HEK293 (cell line): Measurements from ENCODE around the gene MYOF.
"Not testable (repeated sequence)": the region's sequence is repeated elsewhere in the genome, so short reads cannot be mapped to it uniquely, and the experiment has no call there.

ENCODE experiments used
- CTCF ChIA-PET: fragments of 350-600 bp; formaldehyde crosslinking; extraction: SDS; loops from one replicate; lab custom pipeline; 2021; ENCODE audit warnings: antibody characterized with exemption; lab: Yijun Ruan, JAX
- POLR2A ChIA-PET: fragments of 300-600 bp; formaldehyde crosslinking; extraction: SDS; loops from one replicate; lab custom pipeline; 2020; ENCODE audit warnings: antibody characterized with exemption, inconsistent platforms; lab: Yijun Ruan, JAX
- H3K27ac ChIP-seq: fragments of 200-500 bp; sonication (Bioruptor generic); 2 replicates; pipeline ENCODE4 v1.5.1; 2014; ENCODE audit warnings: low read depth, low read length, control low read depth, inconsistent platforms; ENCODE audit errors: extremely low read depth
- H3K36me3 ChIP-seq, 2 experiments: fragments of 200-500 bp in 1 of 2; sonication (Bioruptor generic) in 1 of 2; 1 replicate in 1 of 2; 2 replicates in 1 of 2; pipeline ENCODE4 v1.5.1; 2014 to 2017; ENCODE audit warnings: inconsistent platforms in 2 of 2, low read length in 2 of 2; ENCODE audit not compliant: control insufficient read depth in 2 of 2, insufficient read depth in 1 of 2
- H3K4me1 ChIP-seq: fragments of 200-500 bp; sonication (Bioruptor generic); 2 replicates; pipeline ENCODE4 v1.5.1; 2014; ENCODE audit warnings: mild to moderate bottlenecking, low read length, inconsistent platforms; ENCODE audit not compliant: control insufficient read depth, insufficient read depth
- H3K4me3 ChIP-seq: 2 replicates; pipeline ENCODE4 v1.5.1; 2011; ENCODE audit warnings: low read depth, mild to moderate bottlenecking, control low read depth, low read length, moderate library complexity
- H3K9me3 ChIP-seq: fragments of 200-500 bp; sonication (Bioruptor generic); 2 replicates; pipeline ENCODE4 v1.5.1; 2014; ENCODE audit warnings: low read depth, low read length, inconsistent platforms; ENCODE audit not compliant: control insufficient read depth, insufficient read depth
- BCL11B ChIP-seq: fragments of 450-650 bp; formaldehyde crosslinking; IDR thresholded peaks from 2 replicates; pipeline ENCODE4 v1.5.1; 2016; ENCODE audit warnings: low read depth, missing biosample characterization, missing genetic modification characterization
- FEZF1 ChIP-seq: fragments of 450-650 bp; formaldehyde crosslinking; IDR thresholded peaks from 2 replicates; pipeline ENCODE4 v1.5.1; 2016; ENCODE audit warnings: missing biosample characterization, missing genetic modification characterization
- GLI4 ChIP-seq: fragments of 450-650 bp; formaldehyde crosslinking; IDR thresholded peaks from 2 replicates; pipeline ENCODE4 v1.5.1; 2016; ENCODE audit warnings: missing biosample characterization, missing genetic modification characterization
- GLIS2 ChIP-seq: fragments of 450-650 bp; formaldehyde crosslinking; IDR thresholded peaks from 2 replicates; pipeline ENCODE4 v1.5.1; 2016; ENCODE audit warnings: missing biosample characterization, missing genetic modification characterization
- ZBTB21 ChIP-seq: fragments of 450-650 bp; formaldehyde crosslinking; IDR thresholded peaks from 2 replicates; pipeline ENCODE4 v1.5.1; 2017; ENCODE audit warnings: missing biosample characterization, missing genetic modification characterization
- ZBTB49 ChIP-seq: fragments of 450-650 bp; formaldehyde crosslinking; IDR thresholded peaks from 2 replicates; pipeline ENCODE4 v1.5.1; 2016; ENCODE audit warnings: missing biosample characterization, missing genetic modification characterization, low read depth
- ZFP41 ChIP-seq: fragments of 450-650 bp; formaldehyde crosslinking; IDR thresholded peaks from 2 replicates; pipeline ENCODE4 v1.5.1; 2016; ENCODE audit warnings: missing biosample characterization, missing genetic modification characterization, borderline replicate concordance
- ZNF133 ChIP-seq: fragments of 450-650 bp; formaldehyde crosslinking; IDR thresholded peaks from 2 replicates; pipeline ENCODE4 v1.5.1; 2016; ENCODE audit warnings: missing biosample characterization, missing genetic modification characterization
- ZNF175 ChIP-seq: fragments of 450-650 bp; formaldehyde crosslinking; IDR thresholded peaks from 2 replicates; pipeline ENCODE4 v1.5.1; 2016; ENCODE audit warnings: missing biosample characterization, missing genetic modification characterization
- ZNF214 ChIP-seq: fragments of 450-650 bp; formaldehyde crosslinking; IDR thresholded peaks from 2 replicates; pipeline ENCODE4 v1.5.1; 2017; ENCODE audit warnings: missing biosample characterization, mild to moderate bottlenecking, missing genetic modification characterization, borderline replicate concordance
- ZNF274 ChIP-seq, 2 experiments: fragments of 200-500 bp in 1 of 2; fragments of 450-650 bp in 1 of 2; sonication (Bioruptor generic) in 1 of 2; formaldehyde crosslinking in 1 of 2; IDR thresholded peaks; 2 replicates each; pipeline versions ENCODE4 v1.5.1 to v1.6.1; 2014 to 2016; ENCODE audit warnings: borderline replicate concordance in 1 of 2, inconsistent platforms in 1 of 2, low read length in 1 of 2, missing biosample characterization in 1 of 2, missing genetic modification characterization in 1 of 2
- ZNF423 ChIP-seq: fragments of 450-650 bp; formaldehyde crosslinking; IDR thresholded peaks from 2 replicates; pipeline ENCODE4 v1.5.1; 2016; ENCODE audit warnings: missing biosample characterization, missing genetic modification characterization
- ZNF426 ChIP-seq: fragments of 450-650 bp; formaldehyde crosslinking; IDR thresholded peaks from 2 replicates; pipeline ENCODE4 v1.5.1; 2017; ENCODE audit warnings: missing biosample characterization, missing genetic modification characterization, mild to moderate bottlenecking, inconsistent platforms, moderate library complexity
- ZNF488 ChIP-seq: fragments of 450-650 bp; formaldehyde crosslinking; IDR thresholded peaks from 2 replicates; pipeline ENCODE4 v1.5.1; 2016; ENCODE audit warnings: missing biosample characterization, missing genetic modification characterization
- ZNF501 ChIP-seq: fragments of 450-650 bp; formaldehyde crosslinking; IDR thresholded peaks from 2 replicates; pipeline ENCODE4 v1.5.1; 2016; ENCODE audit warnings: missing biosample characterization, missing genetic modification characterization
- ZNF555 ChIP-seq: fragments of 450-650 bp; formaldehyde crosslinking; conservative IDR thresholded peaks from 2 replicates; pipeline ENCODE4 v1.5.1; 2017; ENCODE audit warnings: missing biosample characterization, mild to moderate bottlenecking, missing genetic modification characterization, inconsistent platforms
- ZNF580 ChIP-seq: fragments of 450-650 bp; formaldehyde crosslinking; IDR thresholded peaks from 2 replicates; pipeline ENCODE4 v1.5.1; 2016; ENCODE audit warnings: missing biosample characterization, missing genetic modification characterization
- ZNF664 ChIP-seq: fragments of 450-650 bp; formaldehyde crosslinking; IDR thresholded peaks from 2 replicates; pipeline ENCODE4 v1.5.1; 2016; ENCODE audit warnings: missing biosample characterization, missing genetic modification characterization
- ZNF785 ChIP-seq: fragments of 450-650 bp; formaldehyde crosslinking; IDR thresholded peaks from 2 replicates; pipeline ENCODE4 v1.5.1; 2016; ENCODE audit warnings: missing biosample characterization, missing genetic modification characterization
- ZNF837 ChIP-seq: fragments of 450-650 bp; formaldehyde crosslinking; IDR thresholded peaks from 2 replicates; pipeline ENCODE4 v1.5.1; 2016; ENCODE audit warnings: missing biosample characterization, missing genetic modification characterization
- TF ChIP-seq, protein P1 (sequence below): fragments of 450-650 bp; formaldehyde crosslinking; IDR thresholded peaks from 2 replicates; pipeline ENCODE4 v1.5.1; 2016; ENCODE audit warnings: missing biosample characterization, missing genetic modification characterization
- TF ChIP-seq, protein P2 (sequence below): fragments of 450-650 bp; formaldehyde crosslinking; IDR thresholded peaks from 2 replicates; pipeline ENCODE4 v1.5.1; 2016; ENCODE audit warnings: missing biosample characterization, missing genetic modification characterization
- TF ChIP-seq, protein P3 (sequence below): fragments of 450-650 bp; formaldehyde crosslinking; IDR thresholded peaks from 2 replicates; pipeline ENCODE4; 2016; ENCODE audit warnings: missing biosample characterization, missing genetic modification characterization

The MYOF gene

DNA sequence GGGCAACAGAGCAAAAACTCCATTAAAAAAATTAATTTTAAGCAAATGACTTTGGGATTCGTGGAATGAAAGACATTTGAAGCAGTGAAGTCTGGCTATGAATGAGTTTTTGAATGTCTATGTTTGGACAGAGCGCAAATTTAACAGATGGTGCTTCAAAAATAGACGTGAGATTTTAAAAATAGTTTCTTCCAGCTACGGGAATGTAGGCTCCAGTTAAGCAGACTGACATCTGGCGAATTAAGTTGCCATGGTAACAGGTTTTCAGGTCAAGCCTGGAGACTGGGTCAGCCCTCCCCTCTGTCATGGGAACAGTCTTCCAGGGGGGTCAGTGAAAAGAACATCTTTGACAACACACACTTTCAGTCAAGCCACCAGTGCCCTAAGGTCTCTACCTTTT is 62.0 kb downstream of the MYOF start:
- Histone ChIP-seq H3K27ac (no peak overlapping the region), H3K36me3 (no peaks in the 10 kb centered on the region), H3K9me3 (no peaks in the 10 kb centered on the region), H3K4me1 (0 out of 2 replicates have a peak, but pooled peaks cover 3% of the 10 kb centered on the region), H3K4me3 (no peak overlapping the region)
- ChIA-PET CTCF (interaction anchor here (1.5 to 2.3 kb wide), 3 partner anchors 15 to 63 kb away, joined by 3 to 13 read pairs (median 5); no protein-coding TSS in a partner anchor), POLR2A (no interaction called here)
- TF ChIP-seq ZNF423 (tag by site-specific recombination) (no peak), BCL11B (no peak), GLI4 (tag by site-specific recombination) (no peak), GLIS2 (no peak), ZNF214 (no peak), FEZF1 (no peak), ZNF426 (tag by site-specific recombination) (no peak), ZNF555 (tag by site-specific recombination) (no peak), ZBTB49 (no peak), ZNF133 (tag by site-specific recombination) (no peak), ZFP41 (tag by site-specific recombination) (no peak), ZNF664 (tag by site-specific recombination) (no peak), ZNF274 (IDR thresholded peaks at IDR 0.05; ENCODE audit: low read length) (no peak), ZNF274 (tag by site-specific recombination; IDR thresholded peaks at IDR 0.05; ENCODE audit: borderline replicate concordance) (no peak), ZNF580 (tag by site-specific recombination) (no peak), ZNF501 (tag by site-specific recombination) (no peak)
- TF ChIP-seq, protein P1, sequence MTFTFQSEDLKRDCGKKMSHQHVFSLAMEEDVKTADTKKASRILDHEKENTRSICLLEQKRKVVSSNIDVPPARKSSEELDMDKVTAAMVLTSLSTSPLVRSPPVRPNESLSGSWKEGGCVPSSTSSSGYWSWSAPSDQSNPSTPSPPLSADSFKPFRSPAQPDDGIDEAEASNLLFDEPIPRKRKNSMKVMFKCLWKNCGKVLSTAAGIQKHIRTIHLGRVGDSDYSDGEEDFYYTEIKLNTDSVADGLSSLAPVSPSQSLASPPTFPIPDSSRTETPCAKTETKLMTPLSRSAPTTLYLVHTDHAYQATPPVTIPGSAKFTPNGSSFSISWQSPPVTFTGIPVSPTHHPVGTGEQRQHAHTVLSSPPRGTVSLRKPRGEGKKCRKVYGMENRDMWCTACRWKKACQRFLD (tag by site-specific recombination): no peak

DNA sequence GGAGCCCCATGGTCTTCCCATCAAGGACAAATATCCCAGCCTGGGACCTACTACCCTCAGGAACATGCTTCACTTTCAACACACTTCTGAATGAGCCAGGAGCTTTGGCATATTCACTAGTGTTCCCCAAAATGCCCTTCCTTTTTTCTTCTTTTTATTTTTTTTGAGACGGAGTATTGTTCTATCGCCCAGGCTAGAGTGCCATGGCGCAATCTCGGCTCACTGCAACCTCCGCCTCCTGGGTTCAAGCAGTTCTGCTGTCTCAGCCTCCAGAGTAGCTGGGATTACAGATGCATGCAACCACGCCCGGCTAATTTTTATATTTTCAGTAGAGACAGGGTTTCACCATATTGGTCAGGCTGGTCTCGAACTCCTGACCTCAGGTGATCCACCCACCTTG is 63.1 kb downstream of the MYOF start:
- CTCF ChIA-PET: interaction anchor here (0.6 to 2.0 kb wide), 3 partner anchors 14 to 136 kb away, joined by 3 to 5 read pairs (median 3); no protein-coding TSS in a partner anchor
- H3K4me1 ChIP-seq, H3K27ac ChIP-seq, H3K4me3 ChIP-seq, H3K9me3 ChIP-seq, H3K36me3 ChIP-seq, POLR2A ChIA-PET: not testable (repeated sequence)

- H3K27ac ChIP-seq: no peak overlapping the region
- CTCF ChIA-PET: interaction anchor here (0.7 to 2.0 kb wide), 2 partner anchors 13 to 71 kb away, joined by 4 to 5 read pairs; no protein-coding TSS in a partner anchor
- POLR2A ChIA-PET: no interaction called here
- H3K9me3 ChIP-seq: no peaks in the 10 kb centered on the region
- no peak overlapping the region for H3K4me3 ChIP-seq
- 0 out of 2 replicates have a peak, but pooled peaks cover 3% of the 10 kb centered on the region for H3K4me1 ChIP-seq
- H3K36me3 ChIP-seq: no peaks in the 10 kb centered on the region
- no peak for TF ChIP-seq ZNF175 (tag by site-specific recombination)
- TF ChIP-seq, protein P2, sequence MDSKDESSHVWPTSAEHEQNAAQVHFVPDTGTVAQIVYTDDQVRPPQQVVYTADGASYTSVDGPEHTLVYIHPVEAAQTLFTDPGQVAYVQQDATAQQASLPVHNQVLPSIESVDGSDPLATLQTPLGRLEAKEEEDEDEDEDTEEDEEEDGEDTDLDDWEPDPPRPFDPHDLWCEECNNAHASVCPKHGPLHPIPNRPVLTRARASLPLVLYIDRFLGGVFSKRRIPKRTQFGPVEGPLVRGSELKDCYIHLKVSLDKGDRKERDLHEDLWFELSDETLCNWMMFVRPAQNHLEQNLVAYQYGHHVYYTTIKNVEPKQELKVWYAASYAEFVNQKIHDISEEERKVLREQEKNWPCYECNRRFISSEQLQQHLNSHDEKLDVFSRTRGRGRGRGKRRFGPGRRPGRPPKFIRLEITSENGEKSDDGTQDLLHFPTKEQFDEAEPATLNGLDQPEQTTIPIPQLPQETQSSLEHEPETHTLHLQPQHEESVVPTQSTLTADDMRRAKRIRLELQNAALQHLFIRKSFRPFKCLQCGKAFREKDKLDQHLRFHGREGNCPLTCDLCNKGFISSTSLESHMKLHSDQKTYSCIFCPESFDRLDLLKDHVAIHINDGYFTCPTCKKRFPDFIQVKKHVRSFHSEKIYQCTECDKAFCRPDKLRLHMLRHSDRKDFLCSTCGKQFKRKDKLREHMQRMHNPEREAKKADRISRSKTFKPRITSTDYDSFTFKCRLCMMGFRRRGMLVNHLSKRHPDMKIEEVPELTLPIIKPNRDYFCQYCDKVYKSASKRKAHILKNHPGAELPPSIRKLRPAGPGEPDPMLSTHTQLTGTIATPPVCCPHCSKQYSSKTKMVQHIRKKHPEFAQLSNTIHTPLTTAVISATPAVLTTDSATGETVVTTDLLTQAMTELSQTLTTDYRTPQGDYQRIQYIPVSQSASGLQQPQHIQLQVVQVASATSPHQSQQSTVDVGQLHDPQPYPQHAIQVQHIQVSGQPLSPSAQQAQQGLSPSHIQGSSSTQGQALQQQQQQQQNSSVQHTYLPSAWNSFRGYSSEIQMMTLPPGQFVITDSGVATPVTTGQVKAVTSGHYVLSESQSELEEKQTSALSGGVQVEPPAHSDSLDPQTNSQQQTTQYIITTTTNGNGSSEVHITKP (tag by site-specific recombination): no peak
- TF ChIP-seq, protein P3, sequence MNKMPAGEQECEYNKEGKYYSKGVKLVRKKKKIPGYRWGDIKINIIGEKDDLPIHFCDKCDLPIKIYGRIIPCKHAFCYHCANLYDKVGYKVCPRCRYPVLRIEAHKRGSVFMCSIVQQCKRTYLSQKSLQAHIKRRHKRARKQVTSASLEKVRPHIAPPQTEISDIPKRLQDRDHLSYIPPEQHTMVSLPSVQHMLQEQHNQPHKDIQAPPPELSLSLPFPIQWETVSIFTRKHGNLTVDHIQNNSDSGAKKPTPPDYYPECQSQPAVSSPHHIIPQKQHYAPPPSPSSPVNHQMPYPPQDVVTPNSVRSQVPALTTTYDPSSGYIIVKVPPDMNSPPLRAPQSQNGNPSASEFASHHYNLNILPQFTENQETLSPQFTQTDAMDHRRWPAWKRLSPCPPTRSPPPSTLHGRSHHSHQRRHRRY: no peak
- no peak for TF ChIP-seq ZNF837 (tag by site-specific recombination)
- no peak for TF ChIP-seq ZNF488 (tag by site-specific recombination)
- no peak for TF ChIP-seq ZBTB21 (tag by site-specific recombination)
- no peak for TF ChIP-seq ZNF785 (tag by site-specific recombination)
Observed at GRCh38 chr10:93417921-93418320, 64.2 kb downstream of the MYOF start.
